ENCODE measurements around the gene THRAP3.
A peak's percentile ranks its signal among the peaks of the same experiment; 100 is the strongest.

DNA sequence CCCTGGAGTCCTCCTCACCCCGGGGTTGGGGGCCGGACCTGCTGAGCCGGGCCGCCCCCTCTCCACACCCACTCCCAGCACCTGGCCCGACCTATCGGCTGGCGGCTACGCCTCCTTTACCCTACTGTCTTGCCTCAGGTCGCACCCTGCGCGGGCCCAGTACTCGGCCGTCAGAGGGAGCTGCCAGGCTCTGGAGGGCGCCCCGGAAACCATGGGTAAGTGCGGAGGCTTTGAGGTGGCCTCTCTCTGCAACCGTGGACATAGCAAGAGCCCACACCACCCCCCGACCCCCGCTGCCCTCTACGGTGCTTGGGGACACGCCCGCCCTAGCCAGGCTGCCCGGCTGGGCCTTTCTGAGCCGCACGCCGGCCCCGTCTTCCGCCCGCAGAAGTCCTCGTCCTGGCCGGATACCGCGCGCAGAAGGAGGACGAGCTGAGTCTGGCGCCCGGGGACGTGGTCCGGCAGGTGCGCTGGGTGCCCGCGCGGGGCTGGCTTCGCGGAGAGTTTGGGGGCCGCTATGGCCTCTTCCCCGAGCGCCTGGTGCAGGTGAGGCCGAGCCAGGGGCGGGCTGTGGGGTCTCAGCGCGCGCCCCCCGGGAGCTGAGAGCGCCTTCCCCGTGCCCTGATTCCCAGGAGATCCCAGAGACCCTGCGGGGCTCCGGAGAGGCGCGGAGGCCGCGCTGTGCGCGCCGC, 82.1 kb downstream of the THRAP3 start, which contains the start of gene SH3D21:
- TF ChIP-seq, protein P1, sequence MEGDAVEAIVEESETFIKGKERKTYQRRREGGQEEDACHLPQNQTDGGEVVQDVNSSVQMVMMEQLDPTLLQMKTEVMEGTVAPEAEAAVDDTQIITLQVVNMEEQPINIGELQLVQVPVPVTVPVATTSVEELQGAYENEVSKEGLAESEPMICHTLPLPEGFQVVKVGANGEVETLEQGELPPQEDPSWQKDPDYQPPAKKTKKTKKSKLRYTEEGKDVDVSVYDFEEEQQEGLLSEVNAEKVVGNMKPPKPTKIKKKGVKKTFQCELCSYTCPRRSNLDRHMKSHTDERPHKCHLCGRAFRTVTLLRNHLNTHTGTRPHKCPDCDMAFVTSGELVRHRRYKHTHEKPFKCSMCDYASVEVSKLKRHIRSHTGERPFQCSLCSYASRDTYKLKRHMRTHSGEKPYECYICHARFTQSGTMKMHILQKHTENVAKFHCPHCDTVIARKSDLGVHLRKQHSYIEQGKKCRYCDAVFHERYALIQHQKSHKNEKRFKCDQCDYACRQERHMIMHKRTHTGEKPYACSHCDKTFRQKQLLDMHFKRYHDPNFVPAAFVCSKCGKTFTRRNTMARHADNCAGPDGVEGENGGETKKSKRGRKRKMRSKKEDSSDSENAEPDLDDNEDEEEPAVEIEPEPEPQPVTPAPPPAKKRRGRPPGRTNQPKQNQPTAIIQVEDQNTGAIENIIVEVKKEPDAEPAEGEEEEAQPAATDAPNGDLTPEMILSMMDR (IDR thresholded peaks at IDR 0.05), result peak in 2 of 3 experiments; percentile 22 to 28
- no peak for TF ChIP-seq POLR2A (IDR thresholded peaks at IDR 0.05; ENCODE audit: low read depth)

All from esophagus muscularis mucosa (tissue), 3 donors.